ENCODE results near the gene BICDL1.

- TF ChIP-seq, protein P1, sequence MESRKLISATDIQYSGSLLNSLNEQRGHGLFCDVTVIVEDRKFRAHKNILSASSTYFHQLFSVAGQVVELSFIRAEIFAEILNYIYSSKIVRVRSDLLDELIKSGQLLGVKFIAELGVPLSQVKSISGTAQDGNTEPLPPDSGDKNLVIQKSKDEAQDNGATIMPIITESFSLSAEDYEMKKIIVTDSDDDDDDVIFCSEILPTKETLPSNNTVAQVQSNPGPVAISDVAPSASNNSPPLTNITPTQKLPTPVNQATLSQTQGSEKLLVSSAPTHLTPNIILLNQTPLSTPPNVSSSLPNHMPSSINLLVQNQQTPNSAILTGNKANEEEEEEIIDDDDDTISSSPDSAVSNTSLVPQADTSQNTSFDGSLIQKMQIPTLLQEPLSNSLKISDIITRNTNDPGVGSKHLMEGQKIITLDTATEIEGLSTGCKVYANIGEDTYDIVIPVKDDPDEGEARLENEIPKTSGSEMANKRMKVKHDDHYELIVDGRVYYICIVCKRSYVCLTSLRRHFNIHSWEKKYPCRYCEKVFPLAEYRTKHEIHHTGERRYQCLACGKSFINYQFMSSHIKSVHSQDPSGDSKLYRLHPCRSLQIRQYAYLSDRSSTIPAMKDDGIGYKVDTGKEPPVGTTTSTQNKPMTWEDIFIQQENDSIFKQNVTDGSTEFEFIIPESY (IDR thresholded peaks at IDR 0.05; ENCODE audit: borderline replicate concordance, low read depth): no peak
- TF ChIP-seq, protein P2, sequence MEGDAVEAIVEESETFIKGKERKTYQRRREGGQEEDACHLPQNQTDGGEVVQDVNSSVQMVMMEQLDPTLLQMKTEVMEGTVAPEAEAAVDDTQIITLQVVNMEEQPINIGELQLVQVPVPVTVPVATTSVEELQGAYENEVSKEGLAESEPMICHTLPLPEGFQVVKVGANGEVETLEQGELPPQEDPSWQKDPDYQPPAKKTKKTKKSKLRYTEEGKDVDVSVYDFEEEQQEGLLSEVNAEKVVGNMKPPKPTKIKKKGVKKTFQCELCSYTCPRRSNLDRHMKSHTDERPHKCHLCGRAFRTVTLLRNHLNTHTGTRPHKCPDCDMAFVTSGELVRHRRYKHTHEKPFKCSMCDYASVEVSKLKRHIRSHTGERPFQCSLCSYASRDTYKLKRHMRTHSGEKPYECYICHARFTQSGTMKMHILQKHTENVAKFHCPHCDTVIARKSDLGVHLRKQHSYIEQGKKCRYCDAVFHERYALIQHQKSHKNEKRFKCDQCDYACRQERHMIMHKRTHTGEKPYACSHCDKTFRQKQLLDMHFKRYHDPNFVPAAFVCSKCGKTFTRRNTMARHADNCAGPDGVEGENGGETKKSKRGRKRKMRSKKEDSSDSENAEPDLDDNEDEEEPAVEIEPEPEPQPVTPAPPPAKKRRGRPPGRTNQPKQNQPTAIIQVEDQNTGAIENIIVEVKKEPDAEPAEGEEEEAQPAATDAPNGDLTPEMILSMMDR (IDR thresholded peaks at IDR 0.05): no peak
- TF ChIP-seq EZH2phosphoT487 (IDR thresholded peaks at IDR 0.05; ENCODE audit: borderline replicate concordance, low read depth): no peak
- TF ChIP-seq, protein P3, sequence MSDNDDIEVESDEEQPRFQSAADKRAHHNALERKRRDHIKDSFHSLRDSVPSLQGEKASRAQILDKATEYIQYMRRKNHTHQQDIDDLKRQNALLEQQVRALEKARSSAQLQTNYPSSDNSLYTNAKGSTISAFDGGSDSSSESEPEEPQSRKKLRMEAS (IDR thresholded peaks at IDR 0.05; ENCODE audit: low read depth): no peak
- TF ChIP-seq JUND (IDR thresholded peaks at IDR 0.05): no peak
- TF ChIP-seq SMC3 (IDR thresholded peaks at IDR 0.05; ENCODE audit: low read depth, low read length): no peak
- no peak for TF ChIP-seq EP300 (IDR thresholded peaks at IDR 0.05; ENCODE audit: borderline replicate concordance in 1 of 2, low read depth in 1 of 2, low read length in 1 of 2)
- TF ChIP-seq, protein P4, sequence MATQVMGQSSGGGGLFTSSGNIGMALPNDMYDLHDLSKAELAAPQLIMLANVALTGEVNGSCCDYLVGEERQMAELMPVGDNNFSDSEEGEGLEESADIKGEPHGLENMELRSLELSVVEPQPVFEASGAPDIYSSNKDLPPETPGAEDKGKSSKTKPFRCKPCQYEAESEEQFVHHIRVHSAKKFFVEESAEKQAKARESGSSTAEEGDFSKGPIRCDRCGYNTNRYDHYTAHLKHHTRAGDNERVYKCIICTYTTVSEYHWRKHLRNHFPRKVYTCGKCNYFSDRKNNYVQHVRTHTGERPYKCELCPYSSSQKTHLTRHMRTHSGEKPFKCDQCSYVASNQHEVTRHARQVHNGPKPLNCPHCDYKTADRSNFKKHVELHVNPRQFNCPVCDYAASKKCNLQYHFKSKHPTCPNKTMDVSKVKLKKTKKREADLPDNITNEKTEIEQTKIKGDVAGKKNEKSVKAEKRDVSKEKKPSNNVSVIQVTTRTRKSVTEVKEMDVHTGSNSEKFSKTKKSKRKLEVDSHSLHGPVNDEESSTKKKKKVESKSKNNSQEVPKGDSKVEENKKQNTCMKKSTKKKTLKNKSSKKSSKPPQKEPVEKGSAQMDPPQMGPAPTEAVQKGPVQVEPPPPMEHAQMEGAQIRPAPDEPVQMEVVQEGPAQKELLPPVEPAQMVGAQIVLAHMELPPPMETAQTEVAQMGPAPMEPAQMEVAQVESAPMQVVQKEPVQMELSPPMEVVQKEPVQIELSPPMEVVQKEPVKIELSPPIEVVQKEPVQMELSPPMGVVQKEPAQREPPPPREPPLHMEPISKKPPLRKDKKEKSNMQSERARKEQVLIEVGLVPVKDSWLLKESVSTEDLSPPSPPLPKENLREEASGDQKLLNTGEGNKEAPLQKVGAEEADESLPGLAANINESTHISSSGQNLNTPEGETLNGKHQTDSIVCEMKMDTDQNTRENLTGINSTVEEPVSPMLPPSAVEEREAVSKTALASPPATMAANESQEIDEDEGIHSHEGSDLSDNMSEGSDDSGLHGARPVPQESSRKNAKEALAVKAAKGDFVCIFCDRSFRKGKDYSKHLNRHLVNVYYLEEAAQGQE (IDR thresholded peaks at IDR 0.05; ENCODE audit: low read depth, low read length): no peak
- no peak for TF ChIP-seq TEAD4 (IDR thresholded peaks at IDR 0.05; ENCODE audit: borderline replicate concordance, insufficient read depth)
- TF ChIP-seq NFIC (IDR thresholded peaks at IDR 0.05; ENCODE audit: borderline replicate concordance): no peak
- TF ChIP-seq FOXM1 (IDR thresholded peaks at IDR 0.05; ENCODE audit: low read depth): no peak
- TF ChIP-seq RAD21 (IDR thresholded peaks at IDR 0.05; ENCODE audit: low read length): no peak
- no peak for TF ChIP-seq POLR2AphosphoS5 (IDR thresholded peaks at IDR 0.05; ENCODE audit: low read depth, low read length)
- TF ChIP-seq TCF12 (IDR thresholded peaks at IDR 0.05): no peak
These were observed 101.2 kb downstream of the BICDL1 start for GRCh38 chr12:120090206-120090605.
